BJ (cell line): ENCODE measurements around the gene THOC7. TPM values are rescaled to one million over a fixed set of nuclear protein-coding genes. Genes with fewer than 3 reads are reported as not detected.

Source experiments
- CTCF ChIA-PET: fragments of 350-600 bp; formaldehyde crosslinking; extraction: SDS; loops from one replicate; lab custom pipeline; 2021; ENCODE audit warnings: antibody characterized with exemption, inconsistent platforms; lab: Yijun Ruan, JAX
- POLR2A ChIA-PET: fragments of 300-600 bp; sonication (Branson Sonifier 250); formaldehyde crosslinking; extraction: SDS; loops from one replicate; lab custom pipeline; 2021; ENCODE audit warnings: antibody characterized with exemption; lab: Charles Lee
- DNase-seq: peaks from one replicate; pipeline ENCODE4 v3.0.0-alpha.2; 2011; ENCODE audit warnings: low read depth
- H3K27me3 ChIP-seq: 2 replicates; pipeline ENCODE4 v1.6.0; 2011; ENCODE audit warnings: low read length; ENCODE audit not compliant: control insufficient read depth, insufficient read depth
- H3K36me3 ChIP-seq: 2 replicates; pipeline ENCODE4 v1.5.1; 2011; ENCODE audit warnings: low read length; ENCODE audit not compliant: control insufficient read depth, insufficient read depth
- H3K4me3 ChIP-seq: 2 replicates; pipeline ENCODE4 v1.5.1; 2011; ENCODE audit warnings: low read depth, mild to moderate bottlenecking, control low read depth, low read length
- CTCF ChIP-seq: IDR thresholded peaks from 2 replicates; pipeline ENCODE4 v1.5.1; 2011; ENCODE audit warnings: low read depth, mild to moderate bottlenecking, control low read depth, inconsistent platforms, low read length, moderate library complexity; ENCODE audit not compliant: insufficient read depth
- polyA plus RNA-seq: library from polyadenylated mRNA; depleted of rRNA; stranded (reverse); fragments of >200 nt; gene quantifications from 2 replicates; pipeline ENCODE4 v1.2.3, GENCODE V29; 2011

Gene THOC7
- polyA plus RNA-seq, 1 experiment = 22.2 TPM

DNA sequence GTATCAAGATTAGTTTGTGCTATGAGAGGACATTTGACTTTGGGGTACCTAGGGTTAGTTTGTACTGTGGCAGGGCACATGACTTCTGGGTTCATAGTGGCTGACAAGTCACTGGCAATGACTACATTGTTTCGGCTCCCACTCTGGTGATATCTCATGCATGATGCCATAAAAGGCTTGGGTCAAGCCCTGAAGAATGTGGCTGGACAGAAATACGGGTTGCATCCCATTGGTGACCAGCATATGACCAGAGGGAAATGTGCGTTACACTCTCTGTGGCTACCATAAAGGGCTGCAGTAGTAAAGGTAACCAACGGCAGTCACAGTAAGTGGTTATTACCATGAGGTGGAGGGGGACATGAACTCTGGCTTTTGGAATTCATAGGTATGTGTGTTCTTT lies 18.4 kb downstream of the THOC7 start:
- POLR2A ChIA-PET = no interaction called here
- DNase-seq = no peak
- no peaks in the 10 kb centered on the region for H3K27me3 ChIP-seq
- no peak for TF ChIP-seq CTCF
- H3K4me3 ChIP-seq = no peak overlapping the region
- no peaks in the 10 kb centered on the region for H3K36me3 ChIP-seq
- CTCF ChIA-PET = no interaction called here

GRCh38 chr3:63842127-63842526 lies 21.5 kb downstream of the THOC7 start:
- DNase-seq = no peak
- no peak for TF ChIP-seq CTCF
- H3K27me3 ChIP-seq = no peaks in the 10 kb centered on the region
- no peaks in the 10 kb centered on the region for H3K36me3 ChIP-seq
- CTCF ChIA-PET = interaction anchor here (1.0 kb wide), 1 partner anchor 152 kb away, joined by 3 read pairs; no protein-coding TSS in a partner anchor
- H3K4me3 ChIP-seq = no peak overlapping the region
- POLR2A ChIA-PET = no interaction called here

DNA sequence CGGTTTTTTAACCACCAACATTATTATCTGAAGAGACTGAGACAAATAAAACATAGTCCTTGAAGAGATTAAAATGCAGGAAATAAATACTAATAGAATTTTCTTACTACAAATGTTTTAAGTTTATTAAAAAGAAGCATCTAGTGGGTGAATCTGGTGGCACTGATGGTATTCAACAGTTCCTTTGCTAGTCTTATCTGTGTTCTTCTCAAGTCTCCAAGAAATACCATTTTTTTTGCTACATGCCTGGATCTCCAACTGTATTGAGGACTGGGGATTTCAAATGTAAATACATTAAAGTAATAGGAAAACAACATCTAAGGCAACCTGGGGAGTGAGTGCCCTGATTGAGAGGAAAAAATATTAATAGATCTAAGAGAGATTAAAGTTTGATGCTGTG lies 21.9 kb downstream of the THOC7 start:
- ChIA-PET CTCF (interaction anchor here (1.0 kb wide), 1 partner anchor 152 kb away, joined by 3 read pairs; no protein-coding TSS in a partner anchor), POLR2A (no interaction called here)
- H3K4me3 ChIP-seq = no peak overlapping the region
- DNase-seq = no peak
- H3K36me3 ChIP-seq = no peaks in the 10 kb centered on the region
- no peak for TF ChIP-seq CTCF
- no peaks in the 10 kb centered on the region for H3K27me3 ChIP-seq

DNA sequence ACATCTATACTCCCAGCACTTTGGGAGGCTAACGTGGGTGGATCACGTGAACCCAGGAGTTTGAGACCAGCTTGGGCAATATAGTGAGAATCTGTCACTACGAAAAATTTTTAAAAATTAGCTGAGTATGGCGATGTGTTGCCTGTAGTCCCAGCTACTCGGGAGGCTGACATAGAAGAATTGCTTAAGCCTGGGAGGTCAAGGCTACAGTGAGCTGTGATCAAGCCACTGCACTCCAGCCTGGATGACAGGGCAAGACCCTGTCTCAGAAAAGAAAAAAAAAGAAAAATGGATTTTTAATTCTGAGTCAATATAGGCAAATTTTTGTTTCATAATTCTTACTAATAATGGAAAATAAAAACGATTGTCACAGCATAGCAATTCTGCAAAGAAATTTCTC lies 31.2 kb downstream of the THOC7 start:
- DNase-seq = no peak
- H3K36me3 ChIP-seq = no peaks in the 10 kb centered on the region; the same call in 1 of the 2 replicates
- CTCF ChIA-PET = interaction anchor here (0.6 kb wide), 1 partner anchor 171 kb away, joined by 3 read pairs; no protein-coding TSS in a partner anchor
- POLR2A ChIA-PET = no interaction called here
- no peak for TF ChIP-seq CTCF
- no peaks in the 10 kb centered on the region for H3K27me3 ChIP-seq
- no peak overlapping the region for H3K4me3 ChIP-seq

DNA sequence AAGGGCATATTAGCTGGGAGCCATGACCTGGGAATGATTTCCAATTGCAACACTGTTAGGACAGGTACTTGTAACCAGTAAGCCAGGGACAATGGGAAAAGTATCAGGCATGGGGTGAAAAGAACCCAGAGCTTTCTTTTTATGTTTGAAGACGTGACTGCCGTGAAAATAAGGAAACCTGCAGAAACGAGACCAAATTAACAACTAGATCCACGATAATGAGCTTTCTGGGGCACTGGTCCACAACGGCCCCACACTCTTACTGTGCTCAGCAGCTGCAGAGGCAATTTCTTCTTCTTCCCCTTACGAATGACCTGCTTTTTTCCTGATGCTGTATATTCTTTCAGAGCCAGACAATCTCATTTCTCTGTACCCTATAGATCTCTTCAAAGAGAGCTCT lies 33.1 kb downstream of the THOC7 start:
- no peak for DNase-seq
- CTCF ChIA-PET = interaction anchor here (0.5 to 2.3 kb wide), 7 partner anchors 10 to 480 kb away, joined by 3 to 6 read pairs (median 5); partner anchors contain the start of gene C3orf49
- no peak for TF ChIP-seq CTCF
- Histone ChIP-seq H3K36me3 (no peaks in the 10 kb centered on the region; the same call in 1 of the 2 replicates), H3K4me3 (no peak overlapping the region), H3K27me3 (no peaks in the 10 kb centered on the region)
- POLR2A ChIA-PET = no interaction called here
